ENCODE measurements around the gene TIMP2. TPM values are rescaled to one million over a fixed set of nuclear protein-coding genes. Genes with fewer than 3 reads are reported as not detected.

TIMP2 gene
- polyA plus RNA-seq, 1 donor from 2014 or later, result 25.6 TPM

- H3K4me2 ChIP-seq (ENCODE audit: low read length), result no peak overlapping the region
- H3K9ac ChIP-seq (ENCODE audit: low read length), result no peak overlapping the region
- no peak overlapping the region for H3K4me3 ChIP-seq (ENCODE audit: low read length)
- no peaks in the 10 kb centered on the region for H3K9me3 ChIP-seq (ENCODE audit: low read length)
- no peaks in the 10 kb centered on the region for H3F3A ChIP-seq (ENCODE audit: insufficient read depth, low read length, poor library complexity, severe bottlenecking)
- no peaks in the 10 kb centered on the region for H3K36me3 ChIP-seq (ENCODE audit: insufficient read depth, low read length)
- H3K27ac ChIP-seq (ENCODE audit: low read length), result no peak overlapping the region
- no peaks in the 10 kb centered on the region for H3K27me3 ChIP-seq (ENCODE audit: insufficient read depth, low read depth, low read length)
- TF ChIP-seq TAF1 (IDR thresholded peaks at IDR 0.05; ENCODE audit: low read depth) (no peak), EZH2 (IDR thresholded peaks at IDR 0.05; ENCODE audit: borderline replicate concordance, insufficient read depth, low read length, poor library complexity, severe bottlenecking) (no peak), RAD21 (conservative IDR thresholded peaks at IDR 0.05) (no peak), POLR2AphosphoS5 (IDR thresholded peaks at IDR 0.05) (no peak), CTCF (IDR thresholded peaks at IDR 0.05; ENCODE audit: poor library complexity, severe bottlenecking) (no peak), EP300 (conservative IDR thresholded peaks at IDR 0.05; ENCODE audit: poor library complexity, severe bottlenecking) (no peak), MXI1 (conservative IDR thresholded peaks at IDR 0.05; ENCODE audit: poor library complexity, severe bottlenecking) (no peak), REST (IDR thresholded peaks at IDR 0.05; ENCODE audit: borderline replicate concordance) (no peak), SMC3 (conservative IDR thresholded peaks at IDR 0.05; ENCODE audit: poor library complexity) (no peak)
- no peaks in the 10 kb centered on the region for H3K9me2 ChIP-seq (ENCODE audit: insufficient read depth, low read length)
- H4K20me1 ChIP-seq (ENCODE audit: insufficient read depth), result no peaks in the 10 kb centered on the region
- H3K79me2 ChIP-seq (replicated peaks; ENCODE audit: insufficient read depth, low read length), result peaks cover under 1% of the 10 kb centered on the region
- no peak overlapping the region for H2AFZ ChIP-seq (ENCODE audit: low read depth, low read length)
These were observed 51.5 kb downstream of the TIMP2 start for GRCh38 chr17:78873519-78874340.

- H3K27ac ChIP-seq (ENCODE audit: low read length), result no peak overlapping the region
- H3K36me3 ChIP-seq (ENCODE audit: insufficient read depth, low read length), result no peaks in the 10 kb centered on the region
- H3K4me2 ChIP-seq (ENCODE audit: low read length), result no peak overlapping the region
These were observed 52.7 kb downstream of the TIMP2 start for GRCh38 chr17:78872486-78872885.

More at GRCh38 chr17:78872486-78872885, 52.7 kb downstream of the TIMP2 start:
- no peaks in the 10 kb centered on the region for H3K79me2 ChIP-seq (replicated peaks; ENCODE audit: insufficient read depth, low read length)
- H3F3A ChIP-seq (ENCODE audit: insufficient read depth, low read length, poor library complexity, severe bottlenecking), result no peaks in the 10 kb centered on the region
- no peak for TF ChIP-seq MXI1 (conservative IDR thresholded peaks at IDR 0.05; ENCODE audit: poor library complexity, severe bottlenecking)
- no peak for TF ChIP-seq CTCF (IDR thresholded peaks at IDR 0.05; ENCODE audit: poor library complexity, severe bottlenecking)
- no peaks in the 10 kb centered on the region for H4K20me1 ChIP-seq (ENCODE audit: insufficient read depth)
- no peaks in the 10 kb centered on the region for H3K9me2 ChIP-seq (ENCODE audit: insufficient read depth, low read length)
- H3K9ac ChIP-seq (ENCODE audit: low read length), result no peak overlapping the region
- H2AFZ ChIP-seq (ENCODE audit: low read depth, low read length), result no peak overlapping the region
- no peaks in the 10 kb centered on the region for H3K27me3 ChIP-seq (ENCODE audit: insufficient read depth, low read depth, low read length)
- H3K4me3 ChIP-seq (ENCODE audit: low read length), result no peak overlapping the region
- no peaks in the 10 kb centered on the region for H3K9me3 ChIP-seq (ENCODE audit: low read length)
